Glutamatergic neuron (in vitro differentiated cells): ENCODE measurements around the gene HOXB6. TPM values are rescaled to one million over a fixed set of nuclear protein-coding genes. Genes with fewer than 3 reads are reported as not detected.
A peak's percentile ranks its signal among the peaks of the same experiment; 100 is the strongest.

ENCODE experiments used
- DNase-seq: peaks from one replicate; pipeline ENCODE4 v3.0.0; 2022
- H3K27ac Mint-ChIP-seq: one replicate; pipeline ENCODE4 v1.8.0; 2020; ENCODE audit warnings: mild to moderate bottlenecking, mixed read lengths, inconsistent platforms; ENCODE audit not compliant: unreplicated experiment
- H3K27me3 Mint-ChIP-seq: one replicate; pipeline ENCODE4 v1.8.0; 2020; ENCODE audit warnings: mild to moderate bottlenecking, moderate library complexity, mixed read lengths, inconsistent platforms; ENCODE audit not compliant: unreplicated experiment
- H3K36me3 Mint-ChIP-seq: one replicate; pipeline ENCODE4 v1.8.0; 2020; ENCODE audit warnings: mild to moderate bottlenecking, mixed read lengths, inconsistent platforms; ENCODE audit not compliant: unreplicated experiment
- H3K4me1 Mint-ChIP-seq: one replicate; pipeline ENCODE4 v1.8.0; 2020; ENCODE audit warnings: mild to moderate bottlenecking, low read depth, mixed read lengths, inconsistent platforms; ENCODE audit not compliant: unreplicated experiment
- H3K4me3 Mint-ChIP-seq: one replicate; pipeline ENCODE4 v1.8.0; 2020; ENCODE audit warnings: mild to moderate bottlenecking, mixed read lengths, inconsistent platforms; ENCODE audit not compliant: unreplicated experiment
- H3K9me3 Mint-ChIP-seq: one replicate; pipeline ENCODE4 v1.8.0; 2020; ENCODE audit warnings: mild to moderate bottlenecking, moderate library complexity, mixed read lengths, inconsistent platforms; ENCODE audit not compliant: unreplicated experiment
- total RNA-seq: library from RNA; stranded (reverse); fragmentation: NEBNext Ultra II Directional; extraction: Animal tissue kit (Norgen Biotek cat#: 25700); gene quantifications from one replicate; pipeline ENCODE4 v1.2.1, GENCODE V29; 2021; ENCODE audit not compliant: unreplicated experiment
- TF ChIP-seq, protein P1 (sequence below): fragments of 200-600 bp; sonication (generic); IDR thresholded peaks from one replicate; pipeline ENCODE4 v1.5.0; 2021; ENCODE audit not compliant: partially characterized antibody, unreplicated experiment

HOXB6 gene
- total RNA-seq, 1 donor from 2014 or later, result not detected

DNA sequence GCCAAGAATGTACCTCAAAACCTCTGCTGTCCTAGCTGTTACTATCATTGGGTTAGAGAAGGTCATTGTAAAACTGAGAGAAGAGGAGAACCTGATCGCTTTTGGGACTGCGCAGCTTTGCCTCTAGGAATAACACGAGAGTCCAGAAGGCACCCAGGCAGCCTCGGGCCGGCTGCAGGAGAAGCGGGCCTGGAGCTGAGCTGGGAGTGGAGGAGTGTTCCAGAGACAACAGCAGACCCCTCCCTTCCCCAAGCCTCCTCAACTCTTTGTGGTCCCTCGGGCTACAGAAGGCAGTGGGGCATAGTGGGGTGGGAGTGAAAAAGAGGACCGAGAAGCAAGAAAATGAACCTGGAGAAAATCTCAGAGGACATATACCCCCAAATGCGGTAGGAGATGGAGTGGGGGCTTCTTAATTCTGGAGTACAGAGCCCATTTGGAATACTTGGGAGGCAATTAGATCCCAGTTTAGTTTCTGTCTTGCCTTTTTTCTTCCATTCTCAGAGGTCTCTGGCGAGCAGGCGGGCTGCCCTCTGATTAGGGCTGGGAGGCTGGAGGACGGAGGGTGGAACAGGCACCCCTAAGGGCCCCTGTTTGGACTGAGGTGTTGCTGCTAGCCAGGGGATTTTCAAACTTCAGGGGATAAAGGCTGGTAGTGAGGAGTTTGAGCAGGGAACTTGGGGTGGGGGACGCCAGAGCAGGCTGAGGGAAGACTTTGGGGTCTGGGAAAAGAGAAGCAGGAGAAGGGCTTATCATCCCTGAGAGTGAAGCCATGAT lies 46.5 kb downstream of the HOXB6 start:
- peaks cover 4% of the 10 kb centered on the region for H3K4me1 Mint-ChIP-seq
- H3K36me3 Mint-ChIP-seq, result no peaks in the 10 kb centered on the region
- DNase-seq, result no peak
- H3K4me3 Mint-ChIP-seq, result no peak overlapping the region
- H3K9me3 Mint-ChIP-seq, result peaks cover 9% of the 10 kb centered on the region
- TF ChIP-seq, protein P1, sequence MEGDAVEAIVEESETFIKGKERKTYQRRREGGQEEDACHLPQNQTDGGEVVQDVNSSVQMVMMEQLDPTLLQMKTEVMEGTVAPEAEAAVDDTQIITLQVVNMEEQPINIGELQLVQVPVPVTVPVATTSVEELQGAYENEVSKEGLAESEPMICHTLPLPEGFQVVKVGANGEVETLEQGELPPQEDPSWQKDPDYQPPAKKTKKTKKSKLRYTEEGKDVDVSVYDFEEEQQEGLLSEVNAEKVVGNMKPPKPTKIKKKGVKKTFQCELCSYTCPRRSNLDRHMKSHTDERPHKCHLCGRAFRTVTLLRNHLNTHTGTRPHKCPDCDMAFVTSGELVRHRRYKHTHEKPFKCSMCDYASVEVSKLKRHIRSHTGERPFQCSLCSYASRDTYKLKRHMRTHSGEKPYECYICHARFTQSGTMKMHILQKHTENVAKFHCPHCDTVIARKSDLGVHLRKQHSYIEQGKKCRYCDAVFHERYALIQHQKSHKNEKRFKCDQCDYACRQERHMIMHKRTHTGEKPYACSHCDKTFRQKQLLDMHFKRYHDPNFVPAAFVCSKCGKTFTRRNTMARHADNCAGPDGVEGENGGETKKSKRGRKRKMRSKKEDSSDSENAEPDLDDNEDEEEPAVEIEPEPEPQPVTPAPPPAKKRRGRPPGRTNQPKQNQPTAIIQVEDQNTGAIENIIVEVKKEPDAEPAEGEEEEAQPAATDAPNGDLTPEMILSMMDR, result no peak
- H3K27me3 Mint-ChIP-seq, result peaks cover 61% of the 10 kb centered on the region
- H3K27ac Mint-ChIP-seq, result no peak overlapping the region

DNA sequence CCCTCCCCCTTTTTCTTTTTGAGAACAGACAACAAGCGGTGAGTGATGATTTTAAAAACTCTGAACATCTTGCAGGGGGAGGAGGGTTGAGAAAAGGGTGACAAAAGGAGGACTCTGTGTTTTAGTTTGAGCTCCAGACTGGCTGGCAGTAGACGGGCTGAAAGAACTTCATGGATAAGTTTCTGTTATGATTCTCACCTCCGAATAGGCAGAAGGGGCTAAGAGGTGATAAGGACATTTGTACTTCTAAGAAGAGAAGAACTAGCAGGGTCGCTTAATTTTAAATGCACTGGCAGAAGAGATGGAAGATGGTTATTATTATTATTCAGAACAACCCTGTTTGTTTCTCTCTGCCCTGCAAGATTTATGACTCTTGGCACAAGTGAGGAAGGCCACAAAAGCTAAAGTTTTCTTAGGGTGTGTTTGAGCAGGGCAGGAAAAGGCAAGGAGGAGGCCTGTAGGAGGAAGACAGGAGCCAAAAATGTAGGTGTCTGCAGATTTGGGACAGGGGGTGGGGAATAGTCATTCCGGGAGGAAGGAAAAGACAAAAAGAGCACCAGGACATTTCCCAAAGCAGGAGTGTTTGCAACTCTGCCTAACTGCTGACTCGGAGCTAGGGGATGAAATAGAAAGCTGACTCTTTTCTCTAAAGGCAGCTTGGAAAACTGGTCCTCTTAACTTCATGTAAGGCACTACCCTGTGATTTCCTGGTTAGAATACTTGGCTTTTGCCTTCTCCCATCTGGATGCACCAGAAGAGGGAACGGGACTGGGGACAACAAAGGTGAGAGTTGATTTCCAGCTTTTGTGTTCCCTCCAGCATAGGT lies 48.0 kb downstream of the HOXB6 start:
- Mint-ChIP-seq H3K27me3 (peaks cover 57% of the 10 kb centered on the region), H3K4me3 (peak overlapping the region; percentile 8), H3K36me3 (no peaks in the 10 kb centered on the region), H3K27ac (no peak overlapping the region), H3K9me3 (peaks cover 11% of the 10 kb centered on the region), H3K4me1 (peaks cover 4% of the 10 kb centered on the region)
- DNase-seq, result no peak
- TF ChIP-seq, protein P1, result no peak

DNA sequence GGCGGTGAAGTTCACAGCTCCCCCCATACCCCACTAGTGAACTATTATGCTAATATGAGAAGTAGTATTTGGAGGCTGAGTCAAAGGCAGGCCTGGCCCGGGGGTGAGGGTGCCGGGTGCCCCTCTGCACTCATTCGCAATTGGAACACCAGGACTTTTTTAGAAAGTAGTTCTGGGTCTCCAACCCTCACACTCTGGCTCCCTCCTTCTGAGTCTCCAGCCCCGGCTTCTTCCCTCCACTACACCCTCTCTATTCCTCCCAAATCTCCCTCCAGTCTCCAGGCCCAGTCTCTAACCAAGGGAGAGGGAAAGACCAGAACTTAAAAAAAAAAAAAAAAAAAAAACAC lies 48.6 kb downstream of the HOXB6 start:
- TF ChIP-seq, protein P1, result no peak
- H3K9me3 Mint-ChIP-seq, result peaks cover 11% of the 10 kb centered on the region
- no peak overlapping the region for H3K27ac Mint-ChIP-seq
- H3K27me3 Mint-ChIP-seq, result peaks cover 53% of the 10 kb centered on the region
- H3K36me3 Mint-ChIP-seq, result no peaks in the 10 kb centered on the region
- H3K4me1 Mint-ChIP-seq, result peaks cover 4% of the 10 kb centered on the region
- DNase-seq, result no peak
- H3K4me3 Mint-ChIP-seq, result no peak overlapping the region

DNA sequence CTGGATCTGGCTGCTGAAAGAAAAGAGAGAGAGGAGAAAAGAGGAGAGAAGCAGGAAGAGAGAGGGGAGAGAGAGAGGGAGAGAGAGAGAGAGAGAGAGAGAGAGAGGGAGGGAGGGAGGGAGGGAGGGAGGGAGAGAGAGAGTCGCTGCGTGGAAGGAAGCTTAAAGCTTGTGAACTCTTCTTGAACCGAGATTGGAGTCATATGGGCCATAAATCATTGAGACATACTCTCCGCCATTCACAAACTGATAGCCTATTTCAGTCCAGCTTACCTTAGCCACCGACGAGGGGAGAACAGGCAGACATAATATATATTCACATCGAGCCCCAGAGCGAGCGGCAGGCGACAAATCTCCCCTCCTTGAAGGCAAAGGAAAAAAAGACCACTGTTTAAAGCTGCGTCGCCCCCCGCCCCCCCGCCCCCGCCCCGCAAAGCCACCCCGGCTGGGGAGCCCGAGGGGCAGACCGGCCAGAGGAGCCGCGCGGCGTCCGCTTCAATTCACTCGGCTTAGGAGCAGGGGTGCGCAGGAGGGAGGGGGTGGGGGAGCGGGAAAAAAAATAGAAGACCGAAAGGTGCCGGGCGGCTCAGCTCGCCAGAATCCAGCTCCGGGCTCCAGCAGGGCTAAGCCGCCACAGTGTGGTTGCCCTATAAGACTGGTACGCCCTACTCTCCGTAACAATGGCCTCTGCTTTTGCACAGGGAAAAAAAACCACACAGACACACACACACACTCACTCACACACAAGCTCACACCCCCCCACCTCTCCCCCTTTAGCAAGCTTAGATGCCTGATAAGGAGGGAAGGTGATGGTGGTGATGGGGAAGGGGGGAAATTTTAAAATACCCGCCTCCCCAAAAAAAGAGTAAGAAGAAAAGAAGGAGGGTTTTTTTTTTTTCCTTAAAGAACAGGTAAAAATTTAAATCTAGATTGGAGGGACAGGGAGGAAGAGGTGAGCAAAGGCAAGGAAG lies 49.2 kb downstream of the HOXB6 start:
- no peak for DNase-seq
- TF ChIP-seq, protein P1, result no peak
- Mint-ChIP-seq H3K4me3 (peak overlapping the region; percentile 74), H3K4me1 (peaks cover 4% of the 10 kb centered on the region), H3K9me3 (peaks cover 11% of the 10 kb centered on the region), H3K36me3 (no peaks in the 10 kb centered on the region), H3K27ac (no peak overlapping the region), H3K27me3 (peaks cover 50% of the 10 kb centered on the region)
